A673 (cell line): ENCODE results near the gene NPAS2. TPM values are rescaled to one million over a fixed set of nuclear protein-coding genes. Genes with fewer than 3 reads are reported as not detected.

Source experiments
- BruUV-seq: library from RNA; stranded (reverse); fragments of 400-500 nt; replicated peaks from 2 replicates; lab custom pipeline; 2021; lab: Mats Ljungman, UMichigan
- CTCF ChIA-PET: fragments of 300-600 bp; sonication (Branson Sonifier 250); formaldehyde crosslinking; loops from one replicate; lab custom pipeline; 2022; ENCODE audit warnings: antibody characterized with exemption; lab: Charles Lee
- POLR2A ChIA-PET: fragments of 300-600 bp; sonication (Branson Sonifier 250); formaldehyde crosslinking; loops from one replicate; lab custom pipeline; 2022; ENCODE audit warnings: antibody characterized with exemption; ENCODE audit not compliant: low non-redundant PET; lab: Charles Lee
- DNase-seq: peaks from one replicate; pipeline ENCODE4 v3.0.0-alpha.2; 2015; ENCODE audit warnings: low spot score
- H3K27ac ChIP-seq: fragments of 200-600 bp; sonication (generic); 2 replicates; pipeline ENCODE4 v1.5.1; 2016; ENCODE audit warnings: mixed run types, low read depth, mild to moderate bottlenecking, mixed read lengths, antibody characterized with exemption, low read length; ENCODE audit not compliant: poor library complexity, severe bottlenecking
- H3K27me3 ChIP-seq: fragments of 200-600 bp; sonication (generic); replicated peaks from 2 replicates; pipeline ENCODE4 v1.6.1; 2017; ENCODE audit warnings: mixed run types, low read depth, mild to moderate bottlenecking, mixed read lengths, antibody characterized with exemption, low read length; ENCODE audit not compliant: insufficient read depth, poor library complexity
- H3K36me3 ChIP-seq: fragments of 200-600 bp; sonication (generic); 2 replicates; pipeline ENCODE4 v1.6.1; 2016; ENCODE audit warnings: mixed run types, mild to moderate bottlenecking, mixed read lengths, antibody characterized with exemption, low read length; ENCODE audit not compliant: insufficient read depth, poor library complexity, severe bottlenecking
- H3K4me1 ChIP-seq: fragments of 200-600 bp; sonication (generic); 2 replicates; pipeline ENCODE4 v1.6.1; 2017; ENCODE audit warnings: mixed run types, mild to moderate bottlenecking, mixed read lengths, antibody characterized with exemption, low read length; ENCODE audit not compliant: insufficient read depth, poor library complexity, severe bottlenecking
- H3K4me3 ChIP-seq: fragments of 200-600 bp; sonication (generic); 2 replicates; pipeline ENCODE4 v1.5.1; 2016; ENCODE audit warnings: low read depth, mixed run types, mild to moderate bottlenecking, mixed read lengths, low read length; ENCODE audit not compliant: poor library complexity, severe bottlenecking
- H3K9me3 ChIP-seq: fragments of 200-600 bp; sonication (generic); 2 replicates; pipeline ENCODE4 v1.6.1; 2016; ENCODE audit warnings: mixed run types, low read depth, mild to moderate bottlenecking, mixed read lengths, antibody characterized with exemption, low read length; ENCODE audit not compliant: poor library complexity, severe bottlenecking
- EZH2 ChIP-seq: fragments of 200-600 bp; sonication (generic); IDR thresholded peaks from 2 replicates; pipeline ENCODE4 v1.6.1; 2017; ENCODE audit warnings: borderline replicate concordance, low read depth, mild to moderate bottlenecking, mixed read lengths, antibody characterized with exemption, low read length; ENCODE audit not compliant: poor library complexity, severe bottlenecking
- intact Hi-C: fragments of 100-400 bp; cut with micrococcal nuclease; formaldehyde crosslinking; loops from one replicate; pipeline ENCODE4 v1.10.0; 2022; ENCODE audit not compliant: unreplicated experiment
- total RNA-seq: library from RNA; stranded (reverse); gene quantifications from 2 replicates; pipeline ENCODE4 v1.2.3, GENCODE V29; 2021
- TF ChIP-seq, protein P1 (sequence below): fragments of 300-800, 200-600 bp; sonication (generic); conservative IDR thresholded peaks from 2 replicates; pipeline ENCODE4 v1.5.1; 2017; ENCODE audit warnings: low read depth, mild to moderate bottlenecking, antibody characterized with exemption, low read length, moderate library complexity, mixed read lengths

NPAS2 gene
- total RNA-seq, 1 experiment from 2014 or later: 9.4 TPM

DNA sequence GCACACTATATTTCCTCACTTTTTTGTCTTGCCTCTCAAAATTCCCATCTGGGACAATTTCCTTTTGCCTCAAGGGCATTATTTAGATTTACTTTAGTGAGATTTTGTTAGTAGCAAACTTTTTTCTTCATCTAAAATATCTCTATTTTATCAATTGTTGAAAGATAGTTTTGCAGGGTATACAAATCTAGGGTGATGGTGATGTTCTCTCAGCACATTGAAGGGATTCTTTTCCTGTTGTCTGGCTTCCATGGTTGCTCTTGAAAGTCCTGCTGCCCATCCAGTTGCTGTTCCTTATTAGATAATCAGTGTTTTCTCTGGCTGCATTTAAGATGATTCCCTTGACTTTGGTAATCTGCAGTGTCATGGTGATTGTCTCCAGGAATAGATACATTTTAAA is 48.1 kb downstream of the NPAS2 start:
- BruUV-seq: no TSS peak
- Histone ChIP-seq H3K4me1 (no peaks in the 10 kb centered on the region), H3K27ac (no peak overlapping the region), H3K27me3 (no peaks in the 10 kb centered on the region), H3K9me3 (no peaks in the 10 kb centered on the region), H3K36me3 (no peaks in the 10 kb centered on the region), H3K4me3 (no peak overlapping the region)
- POLR2A ChIA-PET: no interaction called here
- no peak for TF ChIP-seq EZH2
- TF ChIP-seq, protein P1, sequence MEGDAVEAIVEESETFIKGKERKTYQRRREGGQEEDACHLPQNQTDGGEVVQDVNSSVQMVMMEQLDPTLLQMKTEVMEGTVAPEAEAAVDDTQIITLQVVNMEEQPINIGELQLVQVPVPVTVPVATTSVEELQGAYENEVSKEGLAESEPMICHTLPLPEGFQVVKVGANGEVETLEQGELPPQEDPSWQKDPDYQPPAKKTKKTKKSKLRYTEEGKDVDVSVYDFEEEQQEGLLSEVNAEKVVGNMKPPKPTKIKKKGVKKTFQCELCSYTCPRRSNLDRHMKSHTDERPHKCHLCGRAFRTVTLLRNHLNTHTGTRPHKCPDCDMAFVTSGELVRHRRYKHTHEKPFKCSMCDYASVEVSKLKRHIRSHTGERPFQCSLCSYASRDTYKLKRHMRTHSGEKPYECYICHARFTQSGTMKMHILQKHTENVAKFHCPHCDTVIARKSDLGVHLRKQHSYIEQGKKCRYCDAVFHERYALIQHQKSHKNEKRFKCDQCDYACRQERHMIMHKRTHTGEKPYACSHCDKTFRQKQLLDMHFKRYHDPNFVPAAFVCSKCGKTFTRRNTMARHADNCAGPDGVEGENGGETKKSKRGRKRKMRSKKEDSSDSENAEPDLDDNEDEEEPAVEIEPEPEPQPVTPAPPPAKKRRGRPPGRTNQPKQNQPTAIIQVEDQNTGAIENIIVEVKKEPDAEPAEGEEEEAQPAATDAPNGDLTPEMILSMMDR: no peak
- DNase-seq: no peak
- CTCF ChIA-PET: no interaction called here
- intact Hi-C loops: no loop called here

DNA sequence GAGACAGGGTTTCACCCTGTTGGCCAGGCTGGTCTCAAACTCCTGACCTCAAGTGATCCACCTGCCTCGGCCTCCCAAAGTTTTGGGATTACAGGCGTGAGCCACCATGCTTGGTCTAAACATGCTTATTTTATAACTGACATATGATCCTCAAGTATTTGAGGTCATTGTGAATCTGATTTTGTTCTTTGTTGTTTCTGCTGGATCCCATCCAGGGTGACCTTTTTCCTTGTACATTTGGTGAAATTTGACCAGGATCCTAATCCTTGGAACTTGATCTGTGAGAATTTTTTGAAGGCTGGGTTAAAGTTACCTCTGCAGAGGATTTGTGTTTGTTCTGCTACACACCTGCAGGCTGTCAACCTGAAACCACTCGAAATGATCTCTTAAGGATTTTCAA is 49.2 kb downstream of the NPAS2 start:
- Histone ChIP-seq H3K9me3 (no peaks in the 10 kb centered on the region), H3K36me3 (no peaks in the 10 kb centered on the region), H3K27me3 (no peaks in the 10 kb centered on the region), H3K4me1 (no peaks in the 10 kb centered on the region), H3K27ac (no peak overlapping the region), H3K4me3 (no peak overlapping the region)
- intact Hi-C loops: no loop called here
- no peak for DNase-seq
- ChIA-PET POLR2A (no interaction called here), CTCF (no interaction called here)
- no peak for TF ChIP-seq EZH2
- TF ChIP-seq, protein P1: no peak
- no TSS peak for BruUV-seq

DNA sequence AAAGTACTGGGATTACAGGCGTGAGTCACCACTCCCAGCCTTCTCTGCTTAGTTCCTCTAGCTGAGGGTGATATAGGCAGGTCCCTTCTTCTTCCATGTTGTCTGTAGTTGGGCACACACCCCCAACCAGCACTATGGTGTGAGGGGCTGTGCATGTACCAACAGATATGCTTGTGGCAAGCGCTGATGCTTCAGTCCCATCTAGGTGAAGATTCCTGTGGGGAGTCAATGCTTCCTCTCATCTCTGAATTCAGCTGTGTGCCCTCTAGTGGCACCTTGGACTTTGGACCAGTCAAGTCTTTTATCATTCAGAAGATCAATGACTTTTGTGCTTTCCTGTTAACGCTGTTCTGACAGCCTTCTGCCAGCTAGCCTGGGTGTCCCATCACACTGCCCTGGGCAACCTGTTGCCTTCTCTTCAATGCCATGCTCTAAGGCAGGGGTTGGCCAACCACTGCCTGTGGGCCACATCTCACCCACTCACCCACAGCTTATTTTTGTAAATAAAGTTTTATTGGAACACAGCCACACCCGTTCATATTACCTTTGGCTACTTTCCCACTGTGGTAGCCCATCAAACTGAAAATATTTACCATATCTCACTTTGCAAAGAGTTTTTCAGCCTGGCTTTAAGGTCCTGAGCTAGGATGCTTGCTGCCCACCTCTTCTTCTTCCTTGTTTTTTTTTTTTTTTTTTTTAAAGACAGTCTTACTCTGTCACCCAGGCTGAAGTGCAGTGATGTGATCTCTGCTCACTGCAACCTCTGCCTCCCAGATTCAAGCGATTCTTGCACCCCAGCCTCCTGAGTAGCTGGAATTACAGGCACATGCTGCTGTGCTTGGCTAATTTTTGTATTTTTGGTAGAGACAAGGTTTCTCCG is 51.0 kb downstream of the NPAS2 start:
- DNase-seq: no peak
- Histone ChIP-seq H3K36me3 (no peaks in the 10 kb centered on the region), H3K27me3 (no peaks in the 10 kb centered on the region), H3K4me1 (peaks cover 6% of the 10 kb centered on the region), H3K9me3 (no peaks in the 10 kb centered on the region), H3K4me3 (no peak overlapping the region), H3K27ac (no peak overlapping the region)
- ChIA-PET CTCF (interaction anchor here (0.6 kb wide), 1 partner anchor 41 kb away, joined by 4 read pairs; no protein-coding TSS in a partner anchor), POLR2A (no interaction called here)
- intact Hi-C loops: no loop called here
- TF ChIP-seq EZH2: no peak
- TF ChIP-seq, protein P1: peak; percentile 36
- no TSS peak for BruUV-seq
